Lower leg skin (tissue), 4 donors: Measurements from ENCODE around the gene TRUB1. TPM values are rescaled to one million over a fixed set of nuclear protein-coding genes. Genes with fewer than 3 reads are reported as not detected.

Experiments used
- DNase-seq, 2 donors: peaks; one replicate each; pipeline ENCODE4 v3.0.0-alpha.2; 2019; ENCODE audit warnings: low spot score in 2 of 2
- H3K4me3 ChIP-seq: fragments of 200-600 bp; sonication (generic); 2 replicates; pipeline ENCODE4 v1.5.1; 2017; ENCODE audit warnings: mild to moderate bottlenecking, low read depth; ENCODE audit not compliant: poor library complexity, severe bottlenecking
- POLR2A ChIP-seq, 2 donors: fragments of 450-650 bp; IDR thresholded peaks; one replicate each; pipeline ENCODE4 v1.6.1; 2016 to 2017; ENCODE audit warnings: antibody characterized with exemption in 2 of 2, mild to moderate bottlenecking in 1 of 2, moderate library complexity in 1 of 2
- WGBS, 2 donors: methylation state at CpG; one replicate each; pipeline ENCODE4 v1.1.5; 2018; 5-methylcytosine and 5-hydroxymethylcytosine counted together
- intact Hi-C: fragments of 100-400 bp; cut with DNase I; formaldehyde crosslinking; loops from one replicate; pipeline ENCODE4 v1.15.0; 2023; ENCODE audit warnings: low total_unique reads
- total RNA-seq, 4 donors: library from RNA; depleted of rRNA; stranded (reverse); fragments of >200 nt; gene quantifications; one replicate each; pipeline ENCODE4 v1.1.0, GENCODE V29; 2016
- TF ChIP-seq, protein P1 (sequence below), 3 donors: fragments of 450-650 bp; IDR thresholded peaks; one replicate each; pipeline ENCODE4 v1.5.1; 2016; ENCODE audit warnings: antibody characterized with exemption in 3 of 3, mild to moderate bottlenecking in 3 of 3, moderate library complexity in 2 of 3

TRUB1 gene
- total RNA-seq, 4 donors from 2014 or later: 8.5 to 21.2 (median 13.3) TPM

GRCh38 chr10:114911801-114912469 lies 26.1 kb upstream of the TRUB1 start:
- intact Hi-C loops: no loop called here
- no peak overlapping the region for H3K4me3 ChIP-seq
- DNase-seq: no peak
- WGBS, 2 donors: 79 to 85% methylated on average over 5 of the region's 5 CpGs
- TF ChIP-seq, protein P1, sequence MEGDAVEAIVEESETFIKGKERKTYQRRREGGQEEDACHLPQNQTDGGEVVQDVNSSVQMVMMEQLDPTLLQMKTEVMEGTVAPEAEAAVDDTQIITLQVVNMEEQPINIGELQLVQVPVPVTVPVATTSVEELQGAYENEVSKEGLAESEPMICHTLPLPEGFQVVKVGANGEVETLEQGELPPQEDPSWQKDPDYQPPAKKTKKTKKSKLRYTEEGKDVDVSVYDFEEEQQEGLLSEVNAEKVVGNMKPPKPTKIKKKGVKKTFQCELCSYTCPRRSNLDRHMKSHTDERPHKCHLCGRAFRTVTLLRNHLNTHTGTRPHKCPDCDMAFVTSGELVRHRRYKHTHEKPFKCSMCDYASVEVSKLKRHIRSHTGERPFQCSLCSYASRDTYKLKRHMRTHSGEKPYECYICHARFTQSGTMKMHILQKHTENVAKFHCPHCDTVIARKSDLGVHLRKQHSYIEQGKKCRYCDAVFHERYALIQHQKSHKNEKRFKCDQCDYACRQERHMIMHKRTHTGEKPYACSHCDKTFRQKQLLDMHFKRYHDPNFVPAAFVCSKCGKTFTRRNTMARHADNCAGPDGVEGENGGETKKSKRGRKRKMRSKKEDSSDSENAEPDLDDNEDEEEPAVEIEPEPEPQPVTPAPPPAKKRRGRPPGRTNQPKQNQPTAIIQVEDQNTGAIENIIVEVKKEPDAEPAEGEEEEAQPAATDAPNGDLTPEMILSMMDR (IDR thresholded peaks at IDR 0.05): no peak

- intact Hi-C loops: no loop called here
- TF ChIP-seq POLR2A (IDR thresholded peaks at IDR 0.05): no peak
- TF ChIP-seq, protein P1 (IDR thresholded peaks at IDR 0.05): no peak
- WGBS, 2 donors: 77 to 88% methylated on average over 2 of the region's 2 CpGs
- DNase-seq: no peak
- H3K4me3 ChIP-seq: no peak overlapping the region
Measured at GRCh38 chr10:114912470-114912859, 25.5 kb upstream of the TRUB1 start.

- no peak for DNase-seq
- intact Hi-C loops: no loop called here
- H3K4me3 ChIP-seq: no peak overlapping the region
- no peak for TF ChIP-seq POLR2A (IDR thresholded peaks at IDR 0.05)
- TF ChIP-seq, protein P1 (IDR thresholded peaks at IDR 0.05): no peak
- 72 to 83% methylated on average over 3 of the region's 3 CpGs for WGBS, 2 donors
Measured at GRCh38 chr10:114914560-114914959, 23.4 kb upstream of the TRUB1 start.

GRCh38 chr10:114915294-114915693 lies 22.7 kb upstream of the TRUB1 start:
- intact Hi-C loops: no loop called here
- DNase-seq: no peak
- no peak overlapping the region for H3K4me3 ChIP-seq
- 55 to 57% methylated on average over 2 of the region's 2 CpGs for WGBS, 2 donors
- TF ChIP-seq, protein P1 (IDR thresholded peaks at IDR 0.05): no peak
- TF ChIP-seq POLR2A (IDR thresholded peaks at IDR 0.05): no peak

DNA sequence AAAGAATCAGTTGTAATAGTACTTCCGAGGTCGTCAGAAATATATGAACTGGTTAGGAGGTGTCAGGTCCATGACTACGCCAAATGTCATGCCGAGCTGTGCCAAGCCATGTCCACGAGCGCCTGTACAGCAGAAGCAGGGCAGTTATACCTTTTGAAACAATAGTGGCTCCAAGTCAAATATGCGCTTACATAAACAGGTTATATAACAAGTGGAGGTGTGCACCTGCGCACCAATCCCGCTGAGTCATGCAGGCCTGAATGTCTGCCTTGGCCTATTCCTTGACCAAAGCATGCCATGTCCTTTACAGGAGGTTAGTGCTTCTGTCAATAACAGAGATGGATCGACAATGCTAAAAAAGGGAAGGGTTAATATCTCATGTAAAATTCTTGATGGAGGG lies 21.3 kb upstream of the TRUB1 start:
- no peak overlapping the region for H3K4me3 ChIP-seq
- 91 to 97% methylated on average over 10 of the region's 10 CpGs for WGBS, 2 donors
- intact Hi-C loops: no loop called here

More for the DNA sequence above, 21.3 kb upstream of the TRUB1 start:
- TF ChIP-seq, protein P1 (IDR thresholded peaks at IDR 0.05): no peak
- no peak for TF ChIP-seq POLR2A (IDR thresholded peaks at IDR 0.05)
- DNase-seq: no peak
